ENCODE results near the gene KISS1. TPM values are rescaled to one million over a fixed set of nuclear protein-coding genes. Genes with fewer than 3 reads are reported as not detected.

The KISS1 gene
- total RNA-seq, 2 experiments from 2014 or later, result not detected

GRCh38 chr1:204224655-204225054, 28.4 kb upstream of the KISS1 start:
- CTCF ChIA-PET, result no interaction called here
- POLR2A ChIA-PET, result no interaction called here
- ATAC-seq (ENCODE audit: poor library complexity) (no peak), DNase-seq (no peak)
- intact Hi-C loops (cut with DNase I, micrococcal nuclease), result no loop called here
- H3K36me3 ChIP-seq (ENCODE audit: insufficient read depth, low read length), result no peaks in the 10 kb centered on the region
- H3K9me3 Mint-ChIP-seq, result no peaks in the 10 kb centered on the region
- H3K4me1 Mint-ChIP-seq (ENCODE audit: low read depth), result no peaks in the 10 kb centered on the region
- no peaks in the 10 kb centered on the region for H3K27me3 Mint-ChIP-seq
- TF ChIP-seq CTCF (IDR thresholded peaks at IDR 0.05), result no peak
- no peak overlapping the region for H3K4me3 ChIP-seq (ENCODE audit: low read length)
- no peaks in the 10 kb centered on the region for H3K9me3 ChIP-seq (ENCODE audit: control insufficient read depth in 1 of 2, insufficient read depth in 1 of 2, low read length in 2 of 2)
- no peaks in the 10 kb centered on the region for H3K4me1 ChIP-seq (ENCODE audit: insufficient read depth, low read length)
- no peak overlapping the region for H3K27ac Mint-ChIP-seq
- H3K27ac ChIP-seq (ENCODE audit: low read depth in 1 of 2, low read length in 2 of 2), result no peak overlapping the region
- no peak overlapping the region for H3K4me3 Mint-ChIP-seq
- H3K36me3 Mint-ChIP-seq (ENCODE audit: low read depth), result no peaks in the 10 kb centered on the region
- H3K27me3 ChIP-seq (ENCODE audit: control insufficient read depth in 1 of 2, insufficient read depth in 2 of 2, low read length in 2 of 2), result no peaks in the 10 kb centered on the region

GRCh38 chr1:204223129-204223860, 27.0 kb upstream of the KISS1 start:
- CTCF ChIA-PET, result no interaction called here
- TF ChIP-seq CTCF (IDR thresholded peaks at IDR 0.05), result no peak
- H3K9me3 Mint-ChIP-seq, result no peaks in the 10 kb centered on the region

GRCh38 chr1:204222764-204223055, 26.4 kb upstream of the KISS1 start:
- POLR2A ChIA-PET, result no interaction called here
- ATAC-seq (ENCODE audit: poor library complexity) (no peak), DNase-seq (no peak)
- TF ChIP-seq CTCF (IDR thresholded peaks at IDR 0.05), result no peak
- H3K36me3 ChIP-seq (ENCODE audit: insufficient read depth, low read length), result no peaks in the 10 kb centered on the region
- Mint-ChIP-seq H3K36me3 (ENCODE audit: low read depth) (no peaks in the 10 kb centered on the region), H3K9me3 (no peaks in the 10 kb centered on the region), H3K27me3 (no peaks in the 10 kb centered on the region), H3K4me1 (ENCODE audit: low read depth) (no peaks in the 10 kb centered on the region), H3K4me3 (no peak overlapping the region), H3K27ac (no peak overlapping the region)
- H3K4me3 ChIP-seq (ENCODE audit: low read length), result no peak overlapping the region
- peaks cover 3% of the 10 kb centered on the region for H3K4me1 ChIP-seq (ENCODE audit: insufficient read depth, low read length)
- CTCF ChIA-PET, result no interaction called here
- no peak overlapping the region for H3K27ac ChIP-seq (ENCODE audit: low read depth in 1 of 2, low read length in 2 of 2)
- intact Hi-C loops (cut with DNase I, micrococcal nuclease), result no loop called here
- H3K9me3 ChIP-seq (ENCODE audit: control insufficient read depth in 1 of 2, insufficient read depth in 1 of 2, low read length in 2 of 2), result no peaks in the 10 kb centered on the region
- no peaks in the 10 kb centered on the region for H3K27me3 ChIP-seq (ENCODE audit: control insufficient read depth in 1 of 2, insufficient read depth in 2 of 2, low read length in 2 of 2)

More at GRCh38 chr1:204223129-204223860, 27.0 kb upstream of the KISS1 start:
- H3K36me3 Mint-ChIP-seq (ENCODE audit: low read depth), result no peaks in the 10 kb centered on the region
- no peak overlapping the region for H3K4me3 ChIP-seq (ENCODE audit: low read length)
- H3K27ac Mint-ChIP-seq, result no peak overlapping the region
- no peaks in the 10 kb centered on the region for H3K27me3 ChIP-seq (ENCODE audit: control insufficient read depth in 1 of 2, insufficient read depth in 2 of 2, low read length in 2 of 2)
- H3K9me3 ChIP-seq (ENCODE audit: control insufficient read depth in 1 of 2, insufficient read depth in 1 of 2, low read length in 2 of 2), result no peaks in the 10 kb centered on the region
- ATAC-seq (ENCODE audit: poor library complexity) (no peak), DNase-seq (no peak)
- no peak overlapping the region for H3K27ac ChIP-seq (ENCODE audit: low read depth in 1 of 2, low read length in 2 of 2)
- no peak overlapping the region for H3K4me3 Mint-ChIP-seq
- no peaks in the 10 kb centered on the region for H3K27me3 Mint-ChIP-seq
- H3K36me3 ChIP-seq (ENCODE audit: insufficient read depth, low read length), result no peaks in the 10 kb centered on the region
- no peaks in the 10 kb centered on the region for H3K4me1 Mint-ChIP-seq (ENCODE audit: low read depth)
- H3K4me1 ChIP-seq (ENCODE audit: insufficient read depth, low read length), result peaks cover 3% of the 10 kb centered on the region
- intact Hi-C loops (cut with DNase I, micrococcal nuclease), result no loop called here
- POLR2A ChIA-PET, result no interaction called here

All from CD4-positive, alpha-beta T cell (primary cell).